Measurements from ENCODE around the gene UBE2QL1. TPM values are rescaled to one million over a fixed set of nuclear protein-coding genes. Genes with fewer than 3 reads are reported as not detected.

UBE2QL1 gene
- polyA plus RNA-seq, 2 of the 4 experiments (the other 2 are of a cell fraction), result 0.04 TPM

DNA sequence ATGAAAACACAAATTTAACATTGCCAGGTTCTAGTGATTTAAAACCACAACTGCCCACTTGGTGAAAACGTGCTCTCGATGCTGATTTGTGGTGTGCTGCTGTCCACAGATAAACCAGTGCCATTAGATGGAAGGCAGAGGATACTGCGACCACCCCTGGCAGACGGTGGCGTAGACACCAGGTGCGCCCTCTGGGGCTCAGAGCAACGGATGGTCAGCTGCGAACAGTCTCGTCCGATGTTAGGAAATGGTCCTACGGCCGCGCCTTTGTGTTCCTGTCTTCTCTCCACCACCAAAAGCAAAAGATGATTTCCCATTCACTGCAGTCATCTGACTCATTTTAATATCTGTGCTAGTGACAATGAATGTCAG lies 43.2 kb downstream of the UBE2QL1 start:
- ATAC-seq (no peak), DNase-seq (ENCODE audit: low read depth in 1 of 2, low spot score in 1 of 2) (no peak), FAIRE-seq (no peak)
- Histone ChIP-seq H3K4me1 (no peaks in the 10 kb centered on the region), H3K4me2 (no peak overlapping the region), H3K4me3 (no peak overlapping the region), H3K9me3 (no peaks in the 10 kb centered on the region), H3K27ac (no peak overlapping the region)
- WGBS (ENCODE audit: missing lambda C conversion rate), result 65% methylated on average over 13 of the region's 13 CpGs
- CTCF ChIA-PET, result no interaction called here
- POLR2A ChIA-PET, result no interaction called here
- no peak for TF ChIP-seq TFCP2L1 (CRISPR knock-in tag; IDR thresholded peaks at IDR 0.05)
- no peak for TF ChIP-seq RAD21 (conservative IDR thresholded peaks at IDR 0.05 in 1 of 2, IDR thresholded peaks at IDR 0.05 in 1 of 2)
- no peak for TF ChIP-seq FOSL2 (IDR thresholded peaks at IDR 0.05)
- no peak for TF ChIP-seq FOSL2 (CRISPR knock-in tag; IDR thresholded peaks at IDR 0.05)
- TF ChIP-seq ZFP36 (IDR thresholded peaks at IDR 0.05; ENCODE audit: borderline replicate concordance, partially characterized antibody), result no peak
- no peak for TF ChIP-seq CHD4 (IDR thresholded peaks at IDR 0.05; ENCODE audit: borderline replicate concordance)

DNA sequence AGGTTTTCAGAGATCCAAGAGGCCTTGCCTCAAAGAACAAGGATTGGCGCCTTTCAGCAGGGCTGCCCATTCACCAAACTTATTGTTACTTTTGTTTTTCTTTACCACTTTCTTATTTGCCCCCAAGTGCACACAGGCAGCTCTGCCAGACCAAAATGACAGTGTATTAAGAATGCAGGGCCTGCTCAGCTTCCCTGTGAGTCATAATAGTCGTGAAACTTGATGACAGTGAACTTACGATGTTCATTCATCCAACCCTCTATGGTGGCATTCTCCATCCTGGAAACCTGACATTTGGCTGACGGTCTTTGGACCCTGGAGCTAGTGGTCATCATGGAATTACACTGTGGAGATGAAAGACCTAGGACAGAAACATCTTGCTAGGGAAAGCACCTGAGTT lies 44.3 kb downstream of the UBE2QL1 start:
- DNase-seq (ENCODE audit: low read depth in 1 of 2, low spot score in 1 of 2), result no peak

More for the DNA sequence above, 44.3 kb downstream of the UBE2QL1 start:
- TF ChIP-seq, protein P1, sequence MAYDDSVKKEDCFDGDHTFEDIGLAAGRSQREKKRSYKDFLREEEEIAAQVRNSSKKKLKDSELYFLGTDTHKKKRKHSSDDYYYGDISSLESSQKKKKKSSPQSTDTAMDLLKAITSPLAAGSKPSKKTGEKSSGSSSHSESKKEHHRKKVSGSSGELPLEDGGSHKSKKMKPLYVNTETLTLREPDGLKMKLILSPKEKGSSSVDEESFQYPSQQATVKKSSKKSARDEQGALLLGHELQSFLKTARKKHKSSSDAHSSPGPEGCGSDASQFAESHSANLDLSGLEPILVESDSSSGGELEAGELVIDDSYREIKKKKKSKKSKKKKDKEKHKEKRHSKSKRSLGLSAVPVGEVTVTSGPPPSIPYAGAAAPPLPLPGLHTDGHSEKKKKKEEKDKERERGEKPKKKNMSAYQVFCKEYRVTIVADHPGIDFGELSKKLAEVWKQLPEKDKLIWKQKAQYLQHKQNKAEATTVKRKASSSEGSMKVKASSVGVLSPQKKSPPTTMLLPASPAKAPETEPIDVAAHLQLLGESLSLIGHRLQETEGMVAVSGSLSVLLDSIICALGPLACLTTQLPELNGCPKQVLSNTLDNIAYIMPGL (CRISPR knock-in tag; IDR thresholded peaks at IDR 0.05; ENCODE audit: borderline replicate concordance), result no peak
- no peak for TF ChIP-seq HDAC2 (IDR thresholded peaks at IDR 0.05)
- TF ChIP-seq RARB (CRISPR knock-in tag; IDR thresholded peaks at IDR 0.05), result no peak
- no peak for TF ChIP-seq HOXB13 (CRISPR knock-in tag; IDR thresholded peaks at IDR 0.05; ENCODE audit: low read depth)
- TF ChIP-seq CBX2 (IDR thresholded peaks at IDR 0.05; ENCODE audit: borderline replicate concordance, low read depth), result no peak
- no peak for TF ChIP-seq EHF (CRISPR knock-in tag; IDR thresholded peaks at IDR 0.05)
- TF ChIP-seq, protein P2, sequence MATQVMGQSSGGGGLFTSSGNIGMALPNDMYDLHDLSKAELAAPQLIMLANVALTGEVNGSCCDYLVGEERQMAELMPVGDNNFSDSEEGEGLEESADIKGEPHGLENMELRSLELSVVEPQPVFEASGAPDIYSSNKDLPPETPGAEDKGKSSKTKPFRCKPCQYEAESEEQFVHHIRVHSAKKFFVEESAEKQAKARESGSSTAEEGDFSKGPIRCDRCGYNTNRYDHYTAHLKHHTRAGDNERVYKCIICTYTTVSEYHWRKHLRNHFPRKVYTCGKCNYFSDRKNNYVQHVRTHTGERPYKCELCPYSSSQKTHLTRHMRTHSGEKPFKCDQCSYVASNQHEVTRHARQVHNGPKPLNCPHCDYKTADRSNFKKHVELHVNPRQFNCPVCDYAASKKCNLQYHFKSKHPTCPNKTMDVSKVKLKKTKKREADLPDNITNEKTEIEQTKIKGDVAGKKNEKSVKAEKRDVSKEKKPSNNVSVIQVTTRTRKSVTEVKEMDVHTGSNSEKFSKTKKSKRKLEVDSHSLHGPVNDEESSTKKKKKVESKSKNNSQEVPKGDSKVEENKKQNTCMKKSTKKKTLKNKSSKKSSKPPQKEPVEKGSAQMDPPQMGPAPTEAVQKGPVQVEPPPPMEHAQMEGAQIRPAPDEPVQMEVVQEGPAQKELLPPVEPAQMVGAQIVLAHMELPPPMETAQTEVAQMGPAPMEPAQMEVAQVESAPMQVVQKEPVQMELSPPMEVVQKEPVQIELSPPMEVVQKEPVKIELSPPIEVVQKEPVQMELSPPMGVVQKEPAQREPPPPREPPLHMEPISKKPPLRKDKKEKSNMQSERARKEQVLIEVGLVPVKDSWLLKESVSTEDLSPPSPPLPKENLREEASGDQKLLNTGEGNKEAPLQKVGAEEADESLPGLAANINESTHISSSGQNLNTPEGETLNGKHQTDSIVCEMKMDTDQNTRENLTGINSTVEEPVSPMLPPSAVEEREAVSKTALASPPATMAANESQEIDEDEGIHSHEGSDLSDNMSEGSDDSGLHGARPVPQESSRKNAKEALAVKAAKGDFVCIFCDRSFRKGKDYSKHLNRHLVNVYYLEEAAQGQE (IDR thresholded peaks at IDR 0.05), result no peak
- no peak for TF ChIP-seq KDM5A (IDR thresholded peaks at IDR 0.05)
- no peak for TF ChIP-seq FOSB (CRISPR knock-in tag; IDR thresholded peaks at IDR 0.05)
- no peak for TF ChIP-seq CHD4 (IDR thresholded peaks at IDR 0.05; ENCODE audit: borderline replicate concordance)
- TF ChIP-seq HEYL (CRISPR knock-in tag; IDR thresholded peaks at IDR 0.05), result no peak
- TF ChIP-seq, protein P3, sequence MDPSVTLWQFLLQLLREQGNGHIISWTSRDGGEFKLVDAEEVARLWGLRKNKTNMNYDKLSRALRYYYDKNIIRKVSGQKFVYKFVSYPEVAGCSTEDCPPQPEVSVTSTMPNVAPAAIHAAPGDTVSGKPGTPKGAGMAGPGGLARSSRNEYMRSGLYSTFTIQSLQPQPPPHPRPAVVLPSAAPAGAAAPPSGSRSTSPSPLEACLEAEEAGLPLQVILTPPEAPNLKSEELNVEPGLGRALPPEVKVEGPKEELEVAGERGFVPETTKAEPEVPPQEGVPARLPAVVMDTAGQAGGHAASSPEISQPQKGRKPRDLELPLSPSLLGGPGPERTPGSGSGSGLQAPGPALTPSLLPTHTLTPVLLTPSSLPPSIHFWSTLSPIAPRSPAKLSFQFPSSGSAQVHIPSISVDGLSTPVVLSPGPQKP (IDR thresholded peaks at IDR 0.05; ENCODE audit: low read depth, low read length), result no peak
- no peak for TF ChIP-seq RAD21 (conservative IDR thresholded peaks at IDR 0.05 in 1 of 2, IDR thresholded peaks at IDR 0.05 in 1 of 2)
- no peak overlapping the region for H3K4me2 ChIP-seq
- CTCF ChIA-PET, result no interaction called here
- ATAC-seq (no peak), FAIRE-seq (no peak)
- POLR2A ChIA-PET, result no interaction called here
- no peaks in the 10 kb centered on the region for H3K4me1 ChIP-seq
- H3K9me3 ChIP-seq, result no peaks in the 10 kb centered on the region
- H3K27ac ChIP-seq, result no peak overlapping the region
- H3K4me3 ChIP-seq, result no peak overlapping the region
- 19% methylated on average over 4 of the region's 4 CpGs for WGBS (ENCODE audit: missing lambda C conversion rate)
